Astrocyte (in vitro differentiated cells and primary cell): ENCODE data around the gene FLRT2. TPM values are rescaled to one million over a fixed set of nuclear protein-coding genes. Genes with fewer than 3 reads are reported as not detected.

Experiments
- DNase-seq: peaks from one replicate; pipeline ENCODE4 v3.0.0-alpha.2; 2010; ENCODE audit warnings: low read depth
- FAIRE-seq: peaks from 2 replicates; lab custom pipeline; 2011; peaks lifted over from hg19 to GRCh38; lab: Jason Lieb, UNC
- H2AFZ ChIP-seq: 2 replicates; pipeline ENCODE4 v1.6.0; 2012; ENCODE audit warnings: low read depth, low read length, inconsistent platforms
- H3K27ac ChIP-seq: 2 replicates; pipeline ENCODE4 v1.5.1; 2011; ENCODE audit warnings: low read depth, low read length, inconsistent platforms
- H3K27me3 ChIP-seq: 2 replicates; pipeline ENCODE4 v1.6.0; 2011; ENCODE audit warnings: low read length, inconsistent platforms; ENCODE audit not compliant: insufficient read depth
- H3K36me3 ChIP-seq: 2 replicates; pipeline ENCODE4 v1.5.1; 2011; ENCODE audit warnings: low read length, inconsistent platforms; ENCODE audit not compliant: insufficient read depth
- H3K4me1 ChIP-seq: 2 replicates; pipeline ENCODE4 v1.5.1; 2011; ENCODE audit warnings: low read length, inconsistent platforms; ENCODE audit not compliant: insufficient read depth
- H3K4me2 ChIP-seq: 2 replicates; pipeline ENCODE4 v1.6.0; 2012; ENCODE audit warnings: low read length, inconsistent platforms
- H3K4me3 ChIP-seq: 2 replicates; pipeline ENCODE4 v1.5.1; 2011; ENCODE audit warnings: low read depth, mild to moderate bottlenecking, low read length, inconsistent platforms; ENCODE audit not compliant: insufficient read depth
- H3K79me2 ChIP-seq: 2 replicates; pipeline ENCODE4 v1.6.0; 2012; ENCODE audit warnings: mild to moderate bottlenecking, low read length, inconsistent platforms; ENCODE audit not compliant: insufficient read depth
- H3K9ac ChIP-seq: 2 replicates; pipeline ENCODE4 v1.6.0; 2012; ENCODE audit warnings: mild to moderate bottlenecking, low read length, inconsistent platforms
- H3K9me3 ChIP-seq: 2 replicates; pipeline ENCODE4 v1.5.1; 2012; ENCODE audit warnings: low read depth, mild to moderate bottlenecking, low read length, inconsistent platforms; ENCODE audit not compliant: insufficient read depth
- H4K20me1 ChIP-seq: 2 replicates; pipeline ENCODE4 v1.6.0; 2012; ENCODE audit warnings: low read length, inconsistent platforms; ENCODE audit not compliant: insufficient read depth
- H3K27ac Mint-ChIP-seq: one replicate; pipeline ENCODE4 v1.8.0; 2021; ENCODE audit warnings: mild to moderate bottlenecking, mixed read lengths; ENCODE audit not compliant: unreplicated experiment
- H3K27me3 Mint-ChIP-seq: one replicate; pipeline ENCODE4 v1.8.0; 2021; ENCODE audit warnings: low read depth, mixed read lengths; ENCODE audit not compliant: unreplicated experiment
- H3K36me3 Mint-ChIP-seq: one replicate; pipeline ENCODE4 v1.8.0; 2021; ENCODE audit warnings: low read depth, mixed read lengths; ENCODE audit not compliant: unreplicated experiment
- H3K4me1 Mint-ChIP-seq: one replicate; pipeline ENCODE4 v1.8.0; 2021; ENCODE audit warnings: low read depth, mixed read lengths; ENCODE audit not compliant: unreplicated experiment
- H3K4me3 Mint-ChIP-seq: one replicate; pipeline ENCODE4 v1.8.0; 2021; ENCODE audit warnings: mild to moderate bottlenecking, moderate library complexity, mixed read lengths; ENCODE audit not compliant: unreplicated experiment
- H3K9me3 Mint-ChIP-seq: one replicate; pipeline ENCODE4 v1.8.0; 2021; ENCODE audit warnings: mild to moderate bottlenecking, mixed read lengths; ENCODE audit not compliant: unreplicated experiment
- CTCF ChIP-seq: IDR thresholded peaks from 2 replicates; pipeline ENCODE4 v1.5.1; 2011; ENCODE audit warnings: low read depth, mild to moderate bottlenecking, inconsistent platforms, low read length, moderate library complexity; ENCODE audit not compliant: insufficient read depth
- EZH2 ChIP-seq: IDR thresholded peaks from 2 replicates; pipeline ENCODE4 v1.6.1; 2012; ENCODE audit warnings: mild to moderate bottlenecking, low read length, inconsistent platforms; ENCODE audit not compliant: insufficient read depth
- total RNA-seq: library from RNA; stranded (reverse); gene quantifications from 2 replicates; pipeline ENCODE4 v1.2.1, GENCODE V29; 2021

FLRT2 gene
- total RNA-seq, 1 donor from 2014 or later, result 227 TPM

- peaks cover 13% of the 10 kb centered on the region for H3K4me1 Mint-ChIP-seq
- Histone ChIP-seq H3K4me3 (no peak overlapping the region), H3K36me3 (no peaks in the 10 kb centered on the region), H3K27me3 (no peaks in the 10 kb centered on the region), H4K20me1 (no peaks in the 10 kb centered on the region), H3K79me2 (no peaks in the 10 kb centered on the region), H3K27ac (no peak overlapping the region), H3K4me1 (no peaks in the 10 kb centered on the region), H2AFZ (no peak overlapping the region), H3K9me3 (no peaks in the 10 kb centered on the region), H3K4me2 (no peak overlapping the region), H3K9ac (no peak overlapping the region)
- no peak overlapping the region for H3K27ac Mint-ChIP-seq
- TF ChIP-seq CTCF (no peak), EZH2 (no peak)
- peaks cover 23% of the 10 kb centered on the region for H3K36me3 Mint-ChIP-seq
- FAIRE-seq (no peak), DNase-seq (no peak)
- no peaks in the 10 kb centered on the region for H3K9me3 Mint-ChIP-seq
- no peak overlapping the region for H3K4me3 Mint-ChIP-seq
- H3K27me3 Mint-ChIP-seq, result no peaks in the 10 kb centered on the region
Observed at GRCh38 chr14:85620947-85621346, 91.0 kb downstream of the FLRT2 start.

- TF ChIP-seq CTCF (no peak), EZH2 (no peak)
- Histone ChIP-seq H3K79me2 (no peaks in the 10 kb centered on the region), H2AFZ (no peak overlapping the region), H4K20me1 (no peaks in the 10 kb centered on the region), H3K36me3 (no peaks in the 10 kb centered on the region), H3K4me2 (no peak overlapping the region), H3K9ac (no peak overlapping the region), H3K4me3 (no peak overlapping the region), H3K27me3 (no peaks in the 10 kb centered on the region), H3K4me1 (no peaks in the 10 kb centered on the region), H3K9me3 (no peaks in the 10 kb centered on the region), H3K27ac (no peak overlapping the region)
- Mint-ChIP-seq H3K4me1 (peaks cover 13% of the 10 kb centered on the region), H3K27me3 (no peaks in the 10 kb centered on the region), H3K9me3 (no peaks in the 10 kb centered on the region), H3K36me3 (peaks cover 24% of the 10 kb centered on the region), H3K27ac (no peak overlapping the region), H3K4me3 (no peak overlapping the region)
- FAIRE-seq (no peak), DNase-seq (no peak)
Observed at GRCh38 chr14:85622106-85622505, 92.2 kb downstream of the FLRT2 start.

- Mint-ChIP-seq H3K36me3 (peaks cover 25% of the 10 kb centered on the region), H3K27me3 (no peaks in the 10 kb centered on the region), H3K27ac (no peak overlapping the region), H3K9me3 (no peaks in the 10 kb centered on the region), H3K4me1 (peaks cover 8% of the 10 kb centered on the region), H3K4me3 (no peak overlapping the region)
- Histone ChIP-seq H4K20me1 (no peaks in the 10 kb centered on the region), H3K9me3 (no peaks in the 10 kb centered on the region), H3K36me3 (no peaks in the 10 kb centered on the region), H3K27ac (no peak overlapping the region), H2AFZ (no peak overlapping the region), H3K9ac (no peak overlapping the region), H3K4me3 (no peak overlapping the region), H3K27me3 (no peaks in the 10 kb centered on the region), H3K4me2 (no peak overlapping the region), H3K4me1 (no peaks in the 10 kb centered on the region), H3K79me2 (no peaks in the 10 kb centered on the region)
- TF ChIP-seq EZH2 (no peak), CTCF (no peak)
- FAIRE-seq, result no peak
- DNase-seq, result no peak
Observed at GRCh38 chr14:85622986-85623685, 93.2 kb downstream of the FLRT2 start.
